H1 (cell line): ENCODE measurements around the gene F10. TPM values are rescaled to one million over a fixed set of nuclear protein-coding genes. Genes with fewer than 3 reads are reported as not detected.

ENCODE experiments used
- CTCF ChIA-PET: fragments of 300-600 bp; sonication (Branson Sonifier 250); formaldehyde crosslinking; loops from one replicate; lab custom pipeline; 2021; ENCODE audit not compliant: partially characterized antibody; lab: Charles Lee
- POLR2A ChIA-PET: fragments of 300-600 bp; sonication (Branson Sonifier 250); formaldehyde crosslinking; loops from one replicate; lab custom pipeline; 2021; ENCODE audit warnings: inconsistent platforms; ENCODE audit not compliant: partially characterized antibody; lab: Charles Lee
- DNase-seq, 2 experiments: peaks; one replicate each; pipeline versions ENCODE4 v3.0.0 to v3.0.0-alpha.2; 2010 to 2022; ENCODE audit warnings: low spot score in 2 of 2, low read depth in 1 of 2, mixed read lengths in 1 of 2
- FAIRE-seq: peaks from 2 replicates; lab custom pipeline; 2011; peaks lifted over from hg19 to GRCh38; lab: Jason Lieb, UNC
- H2AFZ ChIP-seq: 2 replicates; pipeline ENCODE4 v1.8.1; 2012; ENCODE audit warnings: low read length, inconsistent platforms
- H2AK5ac ChIP-seq: 2 replicates; pipeline ENCODE4 v1.6.1; 2013; ENCODE audit warnings: low read depth, low read length
- H2BK120ac ChIP-seq: replicated peaks from 2 replicates; pipeline ENCODE3; 2013; ENCODE audit warnings: low read depth, low read length, inconsistent platforms
- H2BK12ac ChIP-seq: 2 replicates; pipeline ENCODE4 v1.6.1; 2013; ENCODE audit warnings: low read depth, low read length
- H2BK15ac ChIP-seq: 2 replicates; pipeline ENCODE4 v1.6.1; 2013; ENCODE audit warnings: low read length
- H2BK20ac ChIP-seq: 2 replicates; pipeline ENCODE4 v1.6.1; 2013; ENCODE audit warnings: low read length
- H2BK5ac ChIP-seq: 2 replicates; pipeline ENCODE4 v1.6.1; 2013; ENCODE audit warnings: low read depth, low read length
- H3K14ac ChIP-seq: 2 replicates; pipeline ENCODE4 v1.6.1; 2013; ENCODE audit warnings: inconsistent platforms; ENCODE audit not compliant: insufficient read length
- H3K18ac ChIP-seq: 2 replicates; pipeline ENCODE4 v1.6.1; 2013; ENCODE audit warnings: low read length; ENCODE audit errors: extremely low read depth
- H3K23ac ChIP-seq: 2 replicates; pipeline ENCODE4 v1.6.1; 2013; ENCODE audit warnings: inconsistent platforms; ENCODE audit not compliant: insufficient read length
- H3K23me2 ChIP-seq: 2 replicates; pipeline ENCODE4 v1.6.1; 2013; ENCODE audit warnings: low read depth, low read length
- H3K27ac ChIP-seq: 2 replicates; pipeline ENCODE4 v1.6.1; 2011; ENCODE audit warnings: low read depth, low read length, inconsistent platforms
- H3K27me3 ChIP-seq, 4 experiments: replicated peaks in 1 of 4; 1 replicate in 1 of 4; 2 replicates in 3 of 4; pipeline versions ENCODE4 v1.6.1 to v1.8.1; 2011 to 2013; ENCODE audit warnings: low read length in 3 of 4, mild to moderate bottlenecking in 3 of 4, inconsistent platforms in 2 of 4, mixed read lengths in 2 of 4, moderate library complexity in 1 of 4; ENCODE audit not compliant: control insufficient read depth in 3 of 4, insufficient read depth in 3 of 4; ENCODE audit errors: extremely low read depth in 1 of 4
- H3K36me3 ChIP-seq, 4 experiments: 2 replicates each; pipeline versions ENCODE4 v1.6.1 to v1.8.1; 2011 to 2013; ENCODE audit warnings: mild to moderate bottlenecking in 4 of 4, low read length in 3 of 4, moderate library complexity in 2 of 4, control low read depth in 1 of 4, inconsistent platforms in 1 of 4; ENCODE audit not compliant: insufficient read depth in 4 of 4, control insufficient read depth in 2 of 4
- H3K4ac ChIP-seq: replicated peaks from 2 replicates; pipeline ENCODE3; 2013; ENCODE audit warnings: low read length, low read depth, mixed read lengths, inconsistent platforms; ENCODE audit not compliant: insufficient read length
- H3K4me1 ChIP-seq, 4 experiments: replicated peaks in 1 of 4; 1 replicate in 1 of 4; 2 replicates in 3 of 4; pipeline versions ENCODE4 v1.6.1 to v1.8.1; 2011 to 2013; ENCODE audit warnings: low read length in 3 of 4, inconsistent platforms in 2 of 4, mixed read lengths in 1 of 4; ENCODE audit not compliant: insufficient read depth in 4 of 4, control insufficient read depth in 3 of 4
- H3K4me2 ChIP-seq, 2 experiments: 2 replicates each; pipeline versions ENCODE4 v1.6.1 to v1.8.1; 2011 to 2013; ENCODE audit warnings: low read depth in 2 of 2, low read length in 2 of 2, control low read depth in 1 of 2, inconsistent platforms in 1 of 2, mild to moderate bottlenecking in 1 of 2; ENCODE audit not compliant: insufficient read depth in 1 of 2
- H3K4me3 ChIP-seq, 4 experiments: fragments of 200-600, 300-600 bp in 1 of 4; sonication (generic), shearing (Covaris generic), sonication (Bioruptor Twin) in 1 of 4; 2 replicates each; pipeline versions ENCODE4 v1.5.1 to v1.8.1; 2011 to 2016; ENCODE audit warnings: low read length in 4 of 4, low read depth in 3 of 4, control low read depth in 2 of 4, inconsistent platforms in 2 of 4, mild to moderate bottlenecking in 2 of 4, mixed read lengths in 1 of 4, moderate library complexity in 1 of 4; ENCODE audit not compliant: insufficient read depth in 2 of 4; ENCODE audit errors: extremely low read depth in 1 of 4
- H3K56ac ChIP-seq: replicated peaks from 2 replicates; pipeline ENCODE3; 2013; ENCODE audit warnings: low read depth, mild to moderate bottlenecking, mixed read lengths, low read length, inconsistent platforms; ENCODE audit not compliant: insufficient read length
- H3K79me1 ChIP-seq: 2 replicates; pipeline ENCODE4 v1.6.1; 2013; ENCODE audit warnings: low read depth, low read length, control low read depth
- H3K79me2 ChIP-seq, 2 experiments: 2 replicates each; pipeline versions ENCODE4 v1.6.1 to v1.8.1; 2012 to 2013; ENCODE audit warnings: low read length in 2 of 2, mild to moderate bottlenecking in 2 of 2, inconsistent platforms in 1 of 2; ENCODE audit not compliant: insufficient read depth in 2 of 2, control insufficient read depth in 1 of 2
- H3K9ac ChIP-seq, 4 experiments: replicated peaks in 1 of 4; 1 replicate in 1 of 4; 2 replicates in 3 of 4; pipeline versions ENCODE4 v1.6.1 to v1.8.1; 2011 to 2013; ENCODE audit warnings: low read depth in 3 of 4, low read length in 3 of 4, control low read depth in 2 of 4, mild to moderate bottlenecking in 2 of 4, moderate library complexity in 2 of 4, inconsistent platforms in 1 of 4; ENCODE audit errors: extremely low read depth in 1 of 4
- H3K9me3 ChIP-seq, 2 experiments: 2 replicates each; pipeline versions ENCODE4 v1.6.1 to v1.8.1; 2012 to 2013; ENCODE audit warnings: mild to moderate bottlenecking in 2 of 2, moderate library complexity in 2 of 2, control low read depth in 1 of 2, inconsistent platforms in 1 of 2, low read depth in 1 of 2, low read length in 1 of 2, mixed read lengths in 1 of 2; ENCODE audit not compliant: insufficient read depth in 2 of 2
- H4K20me1 ChIP-seq, 2 experiments: replicated peaks in 1 of 2; 2 replicates each; pipeline versions ENCODE3 to v1.8.1; 2011 to 2013; ENCODE audit warnings: inconsistent platforms in 2 of 2, low read length in 2 of 2, mild to moderate bottlenecking in 1 of 2; ENCODE audit not compliant: insufficient read depth in 2 of 2, control insufficient read depth in 1 of 2
- H4K5ac ChIP-seq: 2 replicates; pipeline ENCODE4 v1.6.1; 2013; ENCODE audit warnings: low read length, low read depth, mixed read lengths, inconsistent platforms; ENCODE audit not compliant: insufficient read length
- H4K8ac ChIP-seq: 2 replicates; pipeline ENCODE4 v1.8.0; 2013; ENCODE audit warnings: mild to moderate bottlenecking, moderate library complexity, low read length, inconsistent platforms; ENCODE audit not compliant: insufficient read depth; ENCODE audit errors: extremely low read depth
- H4K91ac ChIP-seq: replicated peaks from 2 replicates; pipeline ENCODE3; 2013; ENCODE audit warnings: low read length, mixed read lengths, inconsistent platforms; ENCODE audit not compliant: insufficient read length
- ATF2 ChIP-seq: IDR thresholded peaks from 2 replicates; pipeline ENCODE4 v1.6.1; 2012; ENCODE audit warnings: low read length, inconsistent platforms
- BACH1 ChIP-seq: IDR thresholded peaks from 2 replicates; pipeline ENCODE4 v1.6.1; 2012; ENCODE audit warnings: low read length, improper control_type of control experiment
- CREB1 ChIP-seq: IDR thresholded peaks from 2 replicates; pipeline ENCODE4 v1.6.1; 2012; ENCODE audit warnings: inconsistent platforms
- GABPA ChIP-seq: IDR thresholded peaks from 2 replicates; pipeline ENCODE4 v1.6.1; 2011; ENCODE audit warnings: mild to moderate bottlenecking, low read length, moderate library complexity, borderline replicate concordance; ENCODE audit not compliant: insufficient read depth
- JUN ChIP-seq: IDR thresholded peaks from 2 replicates; pipeline ENCODE4 v1.6.1; 2011; ENCODE audit warnings: low read depth, mild to moderate bottlenecking, improper control_type of control experiment, low read length
- POLR2AphosphoS5 ChIP-seq: IDR thresholded peaks from 2 replicates; pipeline ENCODE4 v1.6.1; 2011; ENCODE audit warnings: low read depth, low read length
- RAD21 ChIP-seq, 2 experiments: IDR thresholded peaks in 1 of 2; conservative IDR thresholded peaks in 1 of 2; 2 replicates each; pipeline ENCODE4 v1.6.1; 2011; ENCODE audit warnings: low read depth in 2 of 2, low read length in 2 of 2, improper control_type of control experiment in 1 of 2, inconsistent platforms in 1 of 2, mild to moderate bottlenecking in 1 of 2, moderate library complexity in 1 of 2
- RFX5 ChIP-seq: IDR thresholded peaks from 2 replicates; pipeline ENCODE4 v1.6.1; 2011; ENCODE audit warnings: low read depth, low read length, improper control_type of control experiment, borderline replicate concordance
- SIN3A ChIP-seq, 2 experiments: IDR thresholded peaks in 1 of 2; conservative IDR thresholded peaks in 1 of 2; 2 replicates each; pipeline ENCODE4 v1.6.1; 2011 to 2012; ENCODE audit warnings: low read length in 2 of 2, improper control_type of control experiment in 1 of 2, low read depth in 1 of 2, mild to moderate bottlenecking in 1 of 2
- TEAD4 ChIP-seq: IDR thresholded peaks from 2 replicates; pipeline ENCODE4 v1.6.1; 2012; ENCODE audit warnings: low read depth, low read length, inconsistent platforms, mixed read lengths
- WGBS, 2 experiments: shearing (Covaris generic) in 1 of 2; methylation state at CpG; one replicate each; pipeline versions ENCODE4 v1.1.6 to v1.1.7; 2013 to 2015; ENCODE audit warnings: low lambda C conversion rate in 2 of 2, mixed read lengths in 2 of 2, inconsistent platforms in 1 of 2, low coverage in 1 of 2, missing lambda C conversion rate in 1 of 2; ENCODE audit not compliant: insufficient replicate concordance in 2 of 2, insufficient coverage in 1 of 2, insufficient read length in 1 of 2; ENCODE audit errors: extremely low coverage in 1 of 2, missing lambda C conversion rate in 1 of 2; 5-methylcytosine and 5-hydroxymethylcytosine counted together
- polyA plus RNA-seq, 7 experiments: library from polyadenylated mRNA; depleted of rRNA in 3 of 7; stranded (reverse) in 5 of 7; unstranded in 2 of 7; fragments of >200 nt in 5 of 7; fragments of 200-250 nt in 2 of 7; gene quantifications; 1 replicate in 5 of 7; 2 replicates in 1 of 7; 4 replicates in 1 of 7; pipeline versions ENCODE4 v1.2.1 to v1.2.3, GENCODE V29; 2011 to 2013; ENCODE audit warnings: missing spikeins in 2 of 7, mixed read lengths in 2 of 7
- total RNA-seq: library from RNA; stranded (reverse); fragmentation: NEBNext Ultra II Directional; extraction: Animal tissue kit (Norgen Biotek cat#: 25700); gene quantifications from 2 replicates; pipeline ENCODE4 v1.2.1, GENCODE V29; 2021

F10 gene
- total and polyA plus RNA-seq, 2 of the 8 experiments (the other 6 are each of a cell fraction or from before 2014, with no cell fraction given): 2.0 to 4.2 TPM

DNA sequence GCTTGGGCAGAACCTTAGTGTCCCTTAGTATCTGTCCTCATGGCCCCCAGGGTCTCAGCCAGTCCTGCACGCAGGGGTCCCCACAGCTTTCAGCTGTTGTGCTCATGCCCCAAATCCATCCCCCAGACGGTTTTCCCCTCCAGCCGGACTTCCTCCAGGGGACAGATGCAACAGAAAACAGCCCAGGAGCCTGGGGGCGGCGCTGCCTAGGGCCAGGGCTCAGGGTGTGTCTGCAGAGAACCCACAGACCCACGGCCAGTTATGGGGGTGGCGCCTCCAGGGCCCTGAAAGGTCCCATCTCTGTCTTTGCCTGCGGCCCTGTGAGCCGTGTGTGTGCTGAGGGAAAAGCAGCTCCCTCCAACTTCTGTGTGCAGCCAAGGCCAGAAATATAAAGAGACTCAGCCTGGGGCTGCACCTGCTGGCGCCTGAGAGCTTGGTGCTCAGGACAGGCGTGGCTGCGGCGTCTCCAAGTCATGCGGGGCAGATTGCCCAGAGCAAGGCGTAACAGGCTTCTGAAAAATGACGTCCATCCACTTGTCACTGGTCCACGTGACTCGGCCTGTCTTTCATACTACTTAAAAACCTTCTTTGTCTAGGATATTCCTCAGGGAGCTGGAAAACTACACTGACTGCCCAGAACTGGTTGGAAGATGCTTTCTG is 39.1 kb upstream of the F10 start:
- H3K23ac ChIP-seq: no peak overlapping the region
- CTCF ChIA-PET: interaction anchor here (1.0 to 3.5 kb wide), 10 partner anchors 10 to 141 kb away, joined by 3 to 14 read pairs (median 4); no protein-coding TSS in a partner anchor
- H2AFZ ChIP-seq: no peak overlapping the region
- no peak overlapping the region for H3K4ac ChIP-seq
- no peak overlapping the region for H2BK20ac ChIP-seq
- no peak overlapping the region for H3K4me2 ChIP-seq
- TF ChIP-seq SIN3A (conservative IDR thresholded peaks at IDR 0.05 in 1 of 2, IDR thresholded peaks at IDR 0.05 in 1 of 2; ENCODE audit: low read depth in 1 of 2, low read length in 2 of 2): no peak
- TF ChIP-seq GABPA: no peak
- TF ChIP-seq CREB1: no peak
- no peak for TF ChIP-seq POLR2AphosphoS5
- no peak for TF ChIP-seq RAD21 (IDR thresholded peaks at IDR 0.05 in 1 of 2, conservative IDR thresholded peaks at IDR 0.05 in 1 of 2; ENCODE audit: low read depth in 2 of 2, low read length in 2 of 2)
- TF ChIP-seq BACH1: no peak
- TF ChIP-seq TEAD4: no peak
- no peak for TF ChIP-seq JUN
- TF ChIP-seq RFX5: no peak
- TF ChIP-seq ATF2: no peak
- H3K14ac ChIP-seq: no peak overlapping the region
- H2BK12ac ChIP-seq: no peak overlapping the region
- peaks cover 3 to 8% (median 4%) of the 10 kb centered on the region in 4 experiments; a peak in 4 of 8 replicates for H3K36me3 ChIP-seq
- no peak overlapping the region for H3K9ac ChIP-seq
- WGBS, 2 experiments: 81% methylated on average over 18 of the region's 18 CpGs; no CpG with 5 or more reads in 1 of the 2 experiments
- H3K79me2 ChIP-seq: no peaks in the 10 kb centered on the region
- H2BK5ac ChIP-seq: no peak overlapping the region
- no peaks in the 10 kb centered on the region for H4K20me1 ChIP-seq
- H2BK120ac ChIP-seq: no peak overlapping the region
- no peak overlapping the region for H3K18ac ChIP-seq
- no peak overlapping the region for H4K5ac ChIP-seq
- H3K4me3 ChIP-seq: no peak overlapping the region
- H3K79me1 ChIP-seq: no peaks in the 10 kb centered on the region
- POLR2A ChIA-PET: interaction anchor here (0.6 kb wide), 1 partner anchor 498 kb away, joined by 3 read pairs; no protein-coding TSS in a partner anchor
- H3K4me1 ChIP-seq: no peaks in the 10 kb centered on the region
- no peaks in the 10 kb centered on the region for H3K27me3 ChIP-seq
- no peak for FAIRE-seq
- H3K23me2 ChIP-seq: no peaks in the 10 kb centered on the region
- H3K9me3 ChIP-seq: no peaks in the 10 kb centered on the region
- peak overlapping the region; percentile 51; the same call in 1 of the 2 replicates for H4K8ac ChIP-seq
- DNase-seq: no peak
- H2AK5ac ChIP-seq: no peak overlapping the region
- H4K91ac ChIP-seq: no peak overlapping the region
- H3K56ac ChIP-seq: no peak overlapping the region
- H2BK15ac ChIP-seq: no peak overlapping the region
- H3K27ac ChIP-seq: no peak overlapping the region
